Activated CD4-positive, alpha-beta T cell treated with anti-CD3 and anti-CD28 coated beads, Interleukin-2, amount 10 ng/mL, durations not matched to agents 7 days and 5 days (primary cell): ENCODE measurements around the gene FPR1. TPM values are rescaled to one million over a fixed set of nuclear protein-coding genes. Genes with fewer than 3 reads are reported as not detected.

ENCODE experiments used
- CTCF ChIA-PET: fragments of 350-600 bp; sonication (Branson Sonifier 250); formaldehyde crosslinking; loops from one replicate; lab custom pipeline; 2021; ENCODE audit warnings: antibody characterized with exemption; lab: Charles Lee
- POLR2A ChIA-PET: fragments of 350-600 bp; sonication (Branson Sonifier 250); formaldehyde crosslinking; loops from one replicate; lab custom pipeline; 2021; ENCODE audit warnings: antibody characterized with exemption; lab: Charles Lee
- DNase-seq: peaks from one replicate; pipeline ENCODE4 v3.0.0-alpha.2; 2020
- H3K27ac Mint-ChIP-seq: one replicate; pipeline ENCODE4 v1.8.0; 2021; ENCODE audit warnings: mild to moderate bottlenecking, moderate library complexity, mixed read lengths
- H3K27me3 Mint-ChIP-seq: one replicate; pipeline ENCODE4 v1.8.0; 2021; ENCODE audit warnings: mixed read lengths
- H3K36me3 Mint-ChIP-seq: one replicate; pipeline ENCODE4 v1.8.0; 2021; ENCODE audit warnings: low read depth, mixed read lengths
- H3K4me1 Mint-ChIP-seq: one replicate; pipeline ENCODE4 v1.8.0; 2021; ENCODE audit warnings: mixed read lengths
- H3K4me3 Mint-ChIP-seq: one replicate; pipeline ENCODE4 v1.8.0; 2021; ENCODE audit warnings: mild to moderate bottlenecking, moderate library complexity, mixed read lengths
- H3K9me3 Mint-ChIP-seq: one replicate; pipeline ENCODE4 v1.8.0; 2021; ENCODE audit warnings: mixed read lengths
- total RNA-seq, 2 experiments: library from RNA; stranded (reverse); gene quantifications; one replicate each; pipeline ENCODE4 v1.2.3, GENCODE V29; 2021

FPR1 gene
- total RNA-seq, 2 experiments from 2014 or later, result not detected

DNA sequence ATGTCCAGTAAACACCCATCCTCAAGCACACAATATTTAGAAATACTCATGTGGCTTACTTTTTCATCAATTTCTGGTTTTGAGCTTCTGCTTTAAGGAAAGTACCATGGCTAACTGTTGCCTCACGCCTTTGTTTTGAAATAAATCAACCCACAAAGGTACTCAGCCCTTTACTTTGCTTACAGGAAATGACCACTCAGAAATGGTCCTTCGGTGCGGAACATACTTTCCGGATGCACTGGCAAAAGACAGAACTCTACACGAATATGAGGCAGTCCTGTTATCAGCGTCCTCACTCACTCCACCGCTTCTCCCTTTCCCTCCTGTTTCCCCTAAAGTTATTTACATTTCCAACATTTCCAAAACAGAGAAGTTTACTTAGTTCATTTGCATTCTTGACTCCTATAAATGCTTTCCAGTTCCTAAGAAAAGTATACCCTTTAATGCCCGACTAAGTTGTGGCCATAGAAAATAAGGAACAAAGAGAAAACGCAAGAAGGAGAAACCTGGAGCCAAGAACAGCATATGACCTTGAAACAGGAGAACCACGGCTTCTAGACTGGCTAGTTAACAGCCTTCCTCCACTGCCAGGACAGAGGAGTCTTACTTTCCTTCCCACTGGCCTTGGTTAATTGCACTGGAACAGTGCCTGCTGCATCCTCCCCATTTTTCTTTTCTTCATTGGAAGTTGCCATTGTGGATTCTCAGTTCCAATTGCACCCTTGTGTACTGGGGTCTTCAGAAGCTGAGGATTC, 19.9 kb upstream of the FPR1 start:
- ChIA-PET CTCF (no interaction called here), POLR2A (no interaction called here)
- H3K4me1 Mint-ChIP-seq, result no peaks in the 10 kb centered on the region
- H3K4me3 Mint-ChIP-seq, result no peak overlapping the region
- peaks cover 9% of the 10 kb centered on the region for H3K9me3 Mint-ChIP-seq
- H3K27me3 Mint-ChIP-seq, result peaks cover 20% of the 10 kb centered on the region
- H3K36me3 Mint-ChIP-seq, result no peaks in the 10 kb centered on the region
- no peak for DNase-seq
- H3K27ac Mint-ChIP-seq, result no peak overlapping the region

DNA sequence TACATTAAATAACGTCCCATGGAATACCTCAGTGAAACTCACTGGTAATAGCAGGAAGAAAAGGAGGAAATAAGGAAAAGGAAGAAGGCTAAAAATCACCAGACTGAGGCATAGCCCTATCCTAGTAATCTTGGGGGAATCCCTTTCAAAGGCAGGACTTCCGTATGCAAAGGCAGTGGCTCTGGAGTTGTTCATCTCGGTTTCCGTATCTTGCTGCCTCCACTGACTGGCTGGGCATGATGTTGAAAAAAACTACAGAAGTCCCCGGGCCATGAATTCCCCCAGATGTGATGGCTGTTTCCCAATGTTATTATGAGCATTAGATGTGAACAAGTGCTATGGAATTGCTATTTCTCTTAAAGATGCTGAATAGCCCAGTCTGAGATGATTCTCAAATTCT, 14.8 kb upstream of the FPR1 start:
- no peaks in the 10 kb centered on the region for H3K36me3 Mint-ChIP-seq
- H3K27ac Mint-ChIP-seq, result no peak overlapping the region
- no peak overlapping the region for H3K4me3 Mint-ChIP-seq
- peaks cover 5% of the 10 kb centered on the region for H3K27me3 Mint-ChIP-seq
- H3K9me3 Mint-ChIP-seq, result peaks cover 2% of the 10 kb centered on the region
- ChIA-PET CTCF (no interaction called here), POLR2A (no interaction called here)
- no peak for DNase-seq
- H3K4me1 Mint-ChIP-seq, result no peaks in the 10 kb centered on the region

DNA sequence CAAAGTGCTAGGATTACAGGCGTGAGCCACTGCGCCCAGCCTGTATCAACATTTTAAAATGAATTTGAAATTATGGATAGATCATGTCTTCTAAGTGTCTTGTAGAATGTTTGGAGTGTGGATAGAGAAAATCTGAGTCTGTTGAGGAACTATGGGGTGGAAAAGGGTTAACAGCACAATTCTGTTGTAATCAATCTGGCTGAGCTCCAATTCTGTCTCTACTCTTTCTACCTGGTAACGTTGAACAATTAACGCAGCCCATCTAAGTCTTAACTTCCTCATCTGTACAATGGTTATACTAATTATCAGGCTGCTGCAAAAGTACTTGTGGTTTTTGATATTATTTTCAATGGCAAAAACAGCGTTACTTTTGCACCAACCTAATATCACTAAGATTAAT, 13.4 kb upstream of the FPR1 start:
- Mint-ChIP-seq H3K9me3 (no peaks in the 10 kb centered on the region), H3K27ac (no peak overlapping the region), H3K4me3 (no peak overlapping the region), H3K27me3 (no peaks in the 10 kb centered on the region), H3K36me3 (no peaks in the 10 kb centered on the region), H3K4me1 (no peaks in the 10 kb centered on the region)
- ChIA-PET POLR2A (no interaction called here), CTCF (no interaction called here)
- DNase-seq, result no peak

- DNase-seq, result no peak
- ChIA-PET POLR2A (no interaction called here), CTCF (no interaction called here)
- no peaks in the 10 kb centered on the region for H3K4me1 Mint-ChIP-seq
- H3K4me3 Mint-ChIP-seq, result no peak overlapping the region
- peaks cover 2% of the 10 kb centered on the region for H3K9me3 Mint-ChIP-seq
- H3K36me3 Mint-ChIP-seq, result no peaks in the 10 kb centered on the region
- H3K27ac Mint-ChIP-seq, result no peak overlapping the region
- H3K27me3 Mint-ChIP-seq, result no peaks in the 10 kb centered on the region
Measured at GRCh38 chr19:51761696-51762095, 10.0 kb upstream of the FPR1 start.

- Mint-ChIP-seq H3K4me3 (no peak within 1 kb of the TSS), H3K9me3 (peaks cover 2% of the 10 kb centered on the region), H3K27me3 (no peaks in the 10 kb centered on the region), H3K27ac (no peak within 1 kb of the TSS), H3K36me3 (no peaks in the 10 kb centered on the region), H3K4me1 (no peaks in the 10 kb centered on the region)
- ChIA-PET CTCF (no interaction called here), POLR2A (no interaction called here)
- no peak for DNase-seq
Measured at GRCh38 chr19:51760697-51761356, 9.1 kb upstream of the FPR1 start, which contains the start of gene FPR2. Gene FPR2, plus strand, starts transcription at chr19:51761180. Its CDS starts 7,479 bp downstream, at chr19:51768659.

DNA sequence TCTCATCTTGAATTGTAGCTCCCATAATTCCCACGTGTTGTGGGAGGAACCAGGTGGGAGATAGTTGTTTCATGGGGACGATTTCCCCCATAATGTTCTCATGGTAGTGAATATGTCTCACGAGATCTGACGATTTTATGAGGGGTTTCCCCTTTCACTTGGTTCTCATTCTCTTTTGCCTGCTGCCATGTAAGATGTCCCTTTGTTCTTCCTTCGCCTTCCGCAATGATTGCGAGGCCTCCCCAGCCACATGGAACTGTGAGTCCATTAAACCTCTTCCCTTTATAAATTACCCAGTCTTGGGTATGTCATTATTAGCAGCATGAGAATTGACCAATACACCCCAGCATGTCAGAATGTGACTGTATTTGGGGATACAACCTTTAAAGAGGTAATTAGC, 3.9 kb upstream of the FPR1 start:
- Mint-ChIP-seq H3K9me3 (peaks cover 2% of the 10 kb centered on the region), H3K4me3 (no peak overlapping the region), H3K36me3 (no peaks in the 10 kb centered on the region), H3K27me3 (no peaks in the 10 kb centered on the region), H3K4me1 (no peaks in the 10 kb centered on the region), H3K27ac (no peak overlapping the region)
- CTCF ChIA-PET, result no interaction called here
- POLR2A ChIA-PET, result no interaction called here
- no peak for DNase-seq

- Mint-ChIP-seq H3K4me3 (no peak overlapping the region), H3K27me3 (no peaks in the 10 kb centered on the region), H3K36me3 (no peaks in the 10 kb centered on the region), H3K9me3 (peaks cover 2% of the 10 kb centered on the region), H3K27ac (no peak overlapping the region), H3K4me1 (no peaks in the 10 kb centered on the region)
- DNase-seq, result no peak
- ChIA-PET POLR2A (no interaction called here), CTCF (no interaction called here)
Measured at GRCh38 chr19:51754770-51755169, 3.1 kb upstream of the FPR1 start.

GRCh38 chr19:51754109-51754508, 2.4 kb upstream of the FPR1 start:
- no peaks in the 10 kb centered on the region for H3K36me3 Mint-ChIP-seq
- no peaks in the 10 kb centered on the region for H3K4me1 Mint-ChIP-seq
- DNase-seq, result no peak
- ChIA-PET POLR2A (no interaction called here), CTCF (no interaction called here)
- no peak overlapping the region for H3K4me3 Mint-ChIP-seq
- H3K27ac Mint-ChIP-seq, result no peak overlapping the region
- H3K9me3 Mint-ChIP-seq, result peaks cover 2% of the 10 kb centered on the region
- no peaks in the 10 kb centered on the region for H3K27me3 Mint-ChIP-seq

GRCh38 chr19:51750400-51751094, 1.1 kb downstream of the FPR1 start:
- ChIA-PET POLR2A (no interaction called here), CTCF (interaction anchor here (1.2 kb wide), 1 partner anchor 9 kb away, joined by 4 read pairs; no protein-coding TSS in a partner anchor)
- Mint-ChIP-seq H3K9me3 (no peaks in the 10 kb centered on the region), H3K36me3 (no peaks in the 10 kb centered on the region), H3K27me3 (no peaks in the 10 kb centered on the region), H3K27ac (no peak overlapping the region), H3K4me3 (no peak overlapping the region), H3K4me1 (no peaks in the 10 kb centered on the region)
- DNase-seq, result no peak

- no peaks in the 10 kb centered on the region for H3K27me3 Mint-ChIP-seq
- POLR2A ChIA-PET, result no interaction called here
Measured at GRCh38 chr19:51749979-51750378, 1.7 kb downstream of the FPR1 start.

DNA sequence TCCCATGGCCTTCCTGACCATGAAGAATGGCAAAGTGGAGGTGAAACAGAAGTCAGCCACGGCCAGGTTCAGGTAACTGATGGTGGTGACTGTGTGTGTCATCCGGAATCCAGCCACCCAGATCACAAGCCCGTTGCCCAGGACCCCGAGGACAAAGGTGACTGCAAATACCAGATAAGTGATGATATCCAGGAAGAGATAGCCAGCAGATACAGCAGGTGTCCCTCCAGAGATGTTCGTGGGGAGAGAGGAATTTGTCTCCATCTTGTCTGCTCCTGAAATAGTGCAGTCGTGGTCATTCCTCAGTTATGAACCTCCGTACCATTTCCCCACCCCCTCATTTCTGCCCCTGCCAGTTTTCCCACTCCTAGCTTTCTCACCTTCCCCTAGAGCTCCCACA, 4.9 kb downstream of the FPR1 start:
- H3K27ac Mint-ChIP-seq, result no peak overlapping the region
- no peaks in the 10 kb centered on the region for H3K9me3 Mint-ChIP-seq
- no peak overlapping the region for H3K4me3 Mint-ChIP-seq
- no peaks in the 10 kb centered on the region for H3K4me1 Mint-ChIP-seq
- DNase-seq, result no peak
- ChIA-PET CTCF (no interaction called here), POLR2A (no interaction called here)
- H3K27me3 Mint-ChIP-seq, result no peaks in the 10 kb centered on the region
- no peaks in the 10 kb centered on the region for H3K36me3 Mint-ChIP-seq

More at GRCh38 chr19:51749979-51750378, 1.7 kb downstream of the FPR1 start:
- no peaks in the 10 kb centered on the region for H3K4me1 Mint-ChIP-seq
- no peaks in the 10 kb centered on the region for H3K36me3 Mint-ChIP-seq
- no peaks in the 10 kb centered on the region for H3K9me3 Mint-ChIP-seq
- DNase-seq, result no peak
- H3K27ac Mint-ChIP-seq, result no peak overlapping the region
- CTCF ChIA-PET, result no interaction called here
- no peak overlapping the region for H3K4me3 Mint-ChIP-seq

DNA sequence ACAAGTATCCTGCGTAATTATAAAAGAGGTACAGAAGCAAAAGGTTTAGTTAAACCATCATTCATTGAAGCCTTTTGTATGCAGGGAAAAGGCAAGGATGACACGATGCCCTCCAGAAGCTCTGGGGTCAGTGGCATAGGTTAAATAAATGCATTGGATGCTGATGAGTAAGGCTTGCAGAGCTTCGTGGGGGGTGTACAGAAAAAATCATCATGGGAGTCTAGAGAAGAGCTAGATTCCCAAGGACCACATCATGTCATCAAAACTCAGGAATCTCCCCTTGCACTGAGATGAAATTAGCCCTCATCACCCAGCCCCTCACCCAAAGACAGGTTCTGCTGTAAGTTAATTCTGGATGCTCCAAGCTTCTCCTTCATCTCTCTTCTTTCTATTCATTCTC, 8.3 kb downstream of the FPR1 start:
- DNase-seq, result no peak
- Mint-ChIP-seq H3K9me3 (no peaks in the 10 kb centered on the region), H3K27ac (no peak overlapping the region), H3K36me3 (no peaks in the 10 kb centered on the region), H3K4me3 (no peak overlapping the region), H3K4me1 (no peaks in the 10 kb centered on the region), H3K27me3 (no peaks in the 10 kb centered on the region)
- POLR2A ChIA-PET, result no interaction called here
- CTCF ChIA-PET, result no interaction called here

DNA sequence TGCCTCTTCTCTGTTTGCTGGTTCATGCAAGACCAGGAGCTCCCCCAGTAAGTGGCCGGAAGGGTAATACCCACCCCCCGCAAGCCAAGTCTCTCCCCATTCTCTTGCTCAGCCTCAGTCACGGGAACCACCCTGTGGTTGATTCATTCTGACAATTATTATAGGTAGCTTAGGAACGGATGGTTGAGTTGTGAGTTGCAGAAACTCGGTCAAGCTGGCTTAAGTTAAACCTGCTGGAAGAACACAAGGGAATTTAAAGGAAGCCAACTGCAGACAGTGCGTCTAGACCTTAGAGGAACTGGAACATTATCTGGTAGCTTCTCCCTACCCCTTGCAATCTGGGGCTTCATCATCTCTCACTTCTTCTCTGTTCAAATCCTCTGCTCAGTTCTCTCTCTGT, 8.9 kb downstream of the FPR1 start:
- Mint-ChIP-seq H3K27ac (no peak overlapping the region), H3K4me1 (no peaks in the 10 kb centered on the region), H3K36me3 (no peaks in the 10 kb centered on the region), H3K4me3 (no peak overlapping the region), H3K27me3 (no peaks in the 10 kb centered on the region), H3K9me3 (no peaks in the 10 kb centered on the region)
- ChIA-PET CTCF (interaction anchor here (0.6 to 1.6 kb wide), 3 partner anchors 8 to 1956 kb away, joined by 3 to 7 read pairs (median 4); partner anchors contain the start of gene FPR1), POLR2A (no interaction called here)
- DNase-seq, result no peak
